ENCODE data around the gene NLE1. TPM values are rescaled to one million over a fixed set of nuclear protein-coding genes. Genes with fewer than 3 reads are reported as not detected.
A peak's percentile ranks its signal among the peaks of the same experiment; 100 is the strongest.

Gene NLE1
- total and polyA plus RNA-seq, 10 donors = 5.8 to 17.3 (median 11.7) TPM

DNA sequence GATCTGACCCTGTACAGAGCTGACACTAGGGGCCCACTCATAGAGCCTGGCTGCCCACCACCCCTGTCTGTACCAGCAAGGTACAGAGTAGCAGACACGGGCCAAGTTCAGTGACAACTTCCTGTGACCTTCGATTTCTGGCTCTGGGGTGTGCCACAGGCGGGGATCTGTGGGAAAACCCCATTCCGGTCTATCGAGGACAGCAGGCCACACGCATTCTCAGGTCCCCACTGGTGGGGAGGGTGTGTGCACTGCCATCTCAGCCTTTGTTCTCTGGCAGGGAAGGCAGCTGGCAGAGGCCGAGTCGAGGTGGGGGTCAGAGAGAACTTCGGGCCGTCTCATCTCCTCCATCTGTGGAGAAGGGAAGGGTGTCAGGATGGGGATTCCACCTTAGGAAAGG lies 10.0 kb downstream of the NLE1 start:
- Histone ChIP-seq H3K4me1 (no peaks in the 10 kb centered on the region), H3K36me3 (peaks cover 3 to 71% (median 61%) of the 10 kb centered on the region in 6 donors), H3K4me3 (no peak overlapping the region), H3K27me3 (replicated peaks in 1 of 7) (no peaks in the 10 kb centered on the region), H3K27ac (peak overlapping the region in 1 of 8 donors; percentile 38), H3K9me3 (no peaks in the 10 kb centered on the region)
- 53 to 83% (median 65%) methylated on average over 7 to 10 of the region's 10 CpGs for WGBS, 5 donors
- no peak for DNase-seq
- TF ChIP-seq POLR2AphosphoS5 (IDR thresholded peaks at IDR 0.05) (no peak), POLR2A (IDR thresholded peaks at IDR 0.05) (no peak)
- TF ChIP-seq, protein P1, sequence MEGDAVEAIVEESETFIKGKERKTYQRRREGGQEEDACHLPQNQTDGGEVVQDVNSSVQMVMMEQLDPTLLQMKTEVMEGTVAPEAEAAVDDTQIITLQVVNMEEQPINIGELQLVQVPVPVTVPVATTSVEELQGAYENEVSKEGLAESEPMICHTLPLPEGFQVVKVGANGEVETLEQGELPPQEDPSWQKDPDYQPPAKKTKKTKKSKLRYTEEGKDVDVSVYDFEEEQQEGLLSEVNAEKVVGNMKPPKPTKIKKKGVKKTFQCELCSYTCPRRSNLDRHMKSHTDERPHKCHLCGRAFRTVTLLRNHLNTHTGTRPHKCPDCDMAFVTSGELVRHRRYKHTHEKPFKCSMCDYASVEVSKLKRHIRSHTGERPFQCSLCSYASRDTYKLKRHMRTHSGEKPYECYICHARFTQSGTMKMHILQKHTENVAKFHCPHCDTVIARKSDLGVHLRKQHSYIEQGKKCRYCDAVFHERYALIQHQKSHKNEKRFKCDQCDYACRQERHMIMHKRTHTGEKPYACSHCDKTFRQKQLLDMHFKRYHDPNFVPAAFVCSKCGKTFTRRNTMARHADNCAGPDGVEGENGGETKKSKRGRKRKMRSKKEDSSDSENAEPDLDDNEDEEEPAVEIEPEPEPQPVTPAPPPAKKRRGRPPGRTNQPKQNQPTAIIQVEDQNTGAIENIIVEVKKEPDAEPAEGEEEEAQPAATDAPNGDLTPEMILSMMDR (IDR thresholded peaks at IDR 0.05 in 8 of 11, conservative IDR thresholded peaks at IDR 0.05 in 3 of 11) = no peak
- intact Hi-C loops (cut with DNase I; ENCODE audit: low total_unique reads) = no loop called here

DNA sequence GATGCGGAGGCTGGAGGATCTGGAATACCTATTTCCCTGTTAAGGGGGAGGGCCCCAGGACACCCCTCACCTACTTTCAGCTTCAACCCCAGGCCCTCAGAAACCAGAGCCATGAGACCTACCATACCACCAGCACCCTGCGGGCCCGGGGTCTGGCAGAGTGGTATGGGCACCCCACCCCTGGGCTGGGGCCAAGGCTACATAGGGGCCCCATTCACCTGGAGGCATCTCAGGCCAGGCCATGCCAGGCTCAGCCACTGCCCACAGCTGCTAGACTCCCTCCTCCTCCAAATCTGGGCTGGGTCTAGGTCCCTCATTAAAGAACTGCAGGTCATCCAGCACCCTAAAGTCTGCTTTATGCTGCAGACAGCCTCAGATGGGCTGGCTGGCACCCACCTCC lies 11.7 kb downstream of the NLE1 start:
- Histone ChIP-seq H3K9me3 (no peaks in the 10 kb centered on the region), H3K4me3 (no peak overlapping the region), H3K27ac (no peak overlapping the region), H3K36me3 (peaks cover 3 to 54% (median 44%) of the 10 kb centered on the region in 6 donors), H3K27me3 (replicated peaks in 1 of 7) (no peaks in the 10 kb centered on the region), H3K4me1 (no peaks in the 10 kb centered on the region)
- 83 to 98% (median 96%) methylated on average over 1 to 3 of the region's 3 CpGs for WGBS, 5 donors
- intact Hi-C loops (cut with DNase I; ENCODE audit: low total_unique reads) = no loop called here
- no peak for DNase-seq
- TF ChIP-seq POLR2A (IDR thresholded peaks at IDR 0.05) (no peak), POLR2AphosphoS5 (IDR thresholded peaks at IDR 0.05) (no peak)
- TF ChIP-seq, protein P1 (IDR thresholded peaks at IDR 0.05 in 8 of 11, conservative IDR thresholded peaks at IDR 0.05 in 3 of 11) = no peak

DNA sequence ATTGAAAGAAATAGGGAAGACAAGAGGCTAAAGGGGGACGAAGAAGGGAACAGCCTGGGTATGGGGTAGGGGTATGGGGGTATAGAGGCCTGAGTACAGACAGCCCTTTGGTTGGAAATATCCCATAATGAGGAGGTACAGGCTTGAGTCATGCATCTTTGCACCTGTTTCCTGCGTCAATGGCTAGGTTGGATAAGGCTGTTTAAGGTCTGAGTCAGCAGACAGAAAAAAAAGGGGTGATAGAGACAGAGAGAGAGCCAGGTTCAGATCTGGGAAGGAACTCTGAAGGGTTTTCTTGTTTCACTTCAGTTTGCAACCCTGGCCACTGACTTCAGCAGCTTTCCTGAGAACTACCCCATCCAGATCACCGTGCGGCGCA lies 12.1 kb downstream of the NLE1 start:
- WGBS, 5 donors = 83 to 92% (median 85%) methylated on average over 5 of the region's 5 CpGs
- intact Hi-C loops (cut with DNase I; ENCODE audit: low total_unique reads) = no loop called here
- TF ChIP-seq POLR2A (IDR thresholded peaks at IDR 0.05) = no peak
- TF ChIP-seq, protein P1 (IDR thresholded peaks at IDR 0.05 in 8 of 11, conservative IDR thresholded peaks at IDR 0.05 in 3 of 11) = no peak
- no peak for TF ChIP-seq POLR2AphosphoS5 (IDR thresholded peaks at IDR 0.05)
- Histone ChIP-seq H3K4me3 (no peak overlapping the region), H3K9me3 (no peaks in the 10 kb centered on the region), H3K27ac (no peak overlapping the region), H3K36me3 (peaks cover under 1 to 50% (median 40%) of the 10 kb centered on the region in 6 donors), H3K27me3 (replicated peaks in 1 of 7) (no peaks in the 10 kb centered on the region), H3K4me1 (no peaks in the 10 kb centered on the region)
- DNase-seq = no peak

DNA sequence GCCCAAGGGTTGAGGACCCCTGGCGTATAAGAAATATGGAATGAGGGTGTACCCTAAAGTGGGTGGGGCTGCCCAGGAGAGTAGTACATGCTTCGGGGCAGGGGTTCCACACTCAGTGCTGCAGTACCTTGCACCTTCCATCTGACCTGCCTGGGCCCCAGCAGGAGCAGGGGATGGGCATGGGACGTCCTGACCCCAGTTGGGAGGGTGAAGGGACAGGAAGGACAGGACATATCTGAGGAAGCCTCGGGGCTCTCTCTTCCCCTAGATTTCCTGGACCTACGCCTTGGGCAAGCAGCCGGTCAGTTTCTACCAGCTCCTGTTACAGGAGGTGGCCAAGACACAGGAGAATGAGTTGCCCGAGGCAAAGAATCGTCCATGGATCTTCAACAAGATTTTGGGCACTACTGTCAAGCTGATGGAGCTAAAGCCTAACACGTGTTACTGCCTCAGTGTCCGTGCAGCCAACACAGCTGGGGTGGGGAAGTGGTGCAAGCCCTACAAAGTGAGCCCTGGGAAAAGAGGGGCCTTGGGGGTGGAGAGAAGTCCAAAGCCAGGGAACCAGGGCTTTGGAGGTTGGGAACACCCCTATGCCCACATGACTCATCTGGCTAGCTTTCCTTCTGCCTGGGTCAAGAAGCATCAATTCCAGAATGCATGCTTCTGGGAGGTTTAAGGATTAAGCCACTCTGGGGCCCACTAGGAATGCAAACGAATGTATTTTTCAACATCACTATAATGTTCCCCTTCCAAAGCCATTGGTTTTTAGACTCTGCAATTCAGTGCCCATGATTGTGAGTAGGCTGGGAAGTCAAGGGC lies 12.7 kb downstream of the NLE1 start:
- Histone ChIP-seq H3K27me3 (replicated peaks in 1 of 7) (no peaks in the 10 kb centered on the region), H3K4me1 (no peaks in the 10 kb centered on the region), H3K4me3 (no peak overlapping the region), H3K27ac (no peak overlapping the region), H3K36me3 (peaks cover 0 to 44% (median 34%) of the 10 kb centered on the region in 6 donors), H3K9me3 (no peaks in the 10 kb centered on the region)
- TF ChIP-seq POLR2AphosphoS5 (IDR thresholded peaks at IDR 0.05) = no peak
- TF ChIP-seq, protein P1 (IDR thresholded peaks at IDR 0.05 in 8 of 11, conservative IDR thresholded peaks at IDR 0.05 in 3 of 11) = no peak
- no peak for TF ChIP-seq POLR2A (IDR thresholded peaks at IDR 0.05)
- intact Hi-C loops (cut with DNase I; ENCODE audit: low total_unique reads) = no loop called here
- DNase-seq = no peak
- 77 to 87% (median 79%) methylated on average over 10 to 11 of the region's 11 CpGs for WGBS, 5 donors

Data from spleen (tissue), 11 donors.